K562 (cell line): Measurements from ENCODE around the gene CFAP97D2. TPM values are rescaled to one million over a fixed set of nuclear protein-coding genes. Genes with fewer than 3 reads are reported as not detected.

Source experiments
- BCOR ChIP-seq: fragments of 450-650 bp; IDR thresholded peaks from 2 replicates; pipeline ENCODE4 v1.6.1; 2016
- E2F3 ChIP-seq: fragments of 250-450 bp; sonication (Bioruptor Pico); IDR thresholded peaks from 2 replicates; pipeline ENCODE4 v1.4.0; 2020; ENCODE audit warnings: mild to moderate bottlenecking
- GTF2A2 ChIP-seq: IDR thresholded peaks from 2 replicates; pipeline ENCODE4 v1.6.1; 2016; ENCODE audit warnings: mild to moderate bottlenecking, missing genetic modification characterization, missing compliant biosample characterization
- GTF2F1 ChIP-seq: IDR thresholded peaks from 2 replicates; pipeline ENCODE4 v1.6.1; 2011; ENCODE audit warnings: low read depth, low read length, improper control_type of control experiment
- HNRNPLL ChIP-seq: fragments of 200-400 bp; formaldehyde crosslinking; IDR thresholded peaks from 2 replicates; pipeline ENCODE4 v1.6.1; 2017; ENCODE audit warnings: low read length, low read depth, mild to moderate bottlenecking; ENCODE audit not compliant: poor library complexity, severe bottlenecking
- PHF8 ChIP-seq: fragments of 200-600 bp; sonication (generic); IDR thresholded peaks from 2 replicates; pipeline ENCODE4 v1.6.1; 2012; ENCODE audit warnings: mixed run types, mild to moderate bottlenecking, inconsistent platforms, low read length, moderate library complexity, borderline replicate concordance
- POLR2AphosphoS2 ChIP-seq: IDR thresholded peaks from 2 replicates; pipeline ENCODE4 v1.6.1; 2012; ENCODE audit warnings: low read length, improper control_type of control experiment
- PTBP1 ChIP-seq: fragments of 200-400 bp; formaldehyde crosslinking; IDR thresholded peaks from 2 replicates; pipeline ENCODE4 v1.6.1; 2017; ENCODE audit warnings: low read depth, low read length
- ZFP36 ChIP-seq: fragments of 150-350 bp; IDR thresholded peaks from 2 replicates; pipeline ENCODE4 v1.6.1; 2018; ENCODE audit warnings: low read length, low read depth; ENCODE audit not compliant: partially characterized antibody
- ZFPM2 ChIP-seq: fragments of 250-450 bp; sonication (Bioruptor Pico); IDR thresholded peaks from 2 replicates; pipeline ENCODE4 v1.5.1; 2022; ENCODE audit warnings: mild to moderate bottlenecking
- ZKSCAN8 ChIP-seq: fragments of 200-800 bp; sonication (Bioruptor generic); IDR thresholded peaks from 2 replicates; pipeline ENCODE4 v1.6.1; 2016; ENCODE audit warnings: missing genetic modification characterization, missing compliant biosample characterization
- ZZZ3 ChIP-seq: fragments of 450-650 bp; IDR thresholded peaks from 2 replicates; pipeline ENCODE4 v1.6.1; 2016; ENCODE audit warnings: antibody characterized with exemption, mild to moderate bottlenecking, moderate library complexity
- polyA plus RNA-seq, 8 experiments: library from polyadenylated mRNA; depleted of rRNA in 4 of 8; stranded (reverse) in 5 of 8; unstranded in 3 of 8; fragments of >200 nt; fragmentation: Nextera tagmentation in 2 of 8; fragmentation: Illumina TruSeq in 1 of 8; extraction: Ambion mirVana in 2 of 8; extraction: Trizol in 1 of 8; gene quantifications; 2 replicates each; pipeline versions ENCODE4 v1.2.1 to v1.2.3, GENCODE V29; 2011 to 2014; ENCODE audit warnings: inconsistent platforms in 1 of 8, missing spikeins in 1 of 8
- total RNA-seq, 7 experiments: library from RNA; depleted of rRNA in 6 of 7; stranded (reverse); fragments of >200 nt in 6 of 7; fragmentation: Illumina TruSeq in 2 of 7; extraction: Trizol in 2 of 7; gene quantifications; 2 replicates each; pipeline versions ENCODE4 v1.2.1 to v1.2.3, GENCODE V29; 2011 to 2021; ENCODE audit warnings: low replicate concordance in 1 of 7
- TF ChIP-seq, protein P1 (sequence below): fragments of 450-650 bp; IDR thresholded peaks from 2 replicates; pipeline ENCODE4 v1.6.1; 2016; ENCODE audit warnings: mild to moderate bottlenecking, moderate library complexity
- TF ChIP-seq, protein P2 (sequence below): fragments of 450-650 bp; IDR thresholded peaks from 2 replicates; pipeline ENCODE4 v1.6.1; 2016; ENCODE audit warnings: borderline replicate concordance
- TF ChIP-seq, protein P3 (sequence below): sonication (generic); formaldehyde crosslinking; IDR thresholded peaks from 2 replicates; pipeline ENCODE4 v1.8.0; 2023; ENCODE audit warnings: mild to moderate bottlenecking, missing genetic modification reagents

CFAP97D2 gene
- total and polyA plus RNA-seq, 9 of the 15 experiments (the other 6 are each of a cell fraction or from before 2014, with no cell fraction given) = not detected

DNA sequence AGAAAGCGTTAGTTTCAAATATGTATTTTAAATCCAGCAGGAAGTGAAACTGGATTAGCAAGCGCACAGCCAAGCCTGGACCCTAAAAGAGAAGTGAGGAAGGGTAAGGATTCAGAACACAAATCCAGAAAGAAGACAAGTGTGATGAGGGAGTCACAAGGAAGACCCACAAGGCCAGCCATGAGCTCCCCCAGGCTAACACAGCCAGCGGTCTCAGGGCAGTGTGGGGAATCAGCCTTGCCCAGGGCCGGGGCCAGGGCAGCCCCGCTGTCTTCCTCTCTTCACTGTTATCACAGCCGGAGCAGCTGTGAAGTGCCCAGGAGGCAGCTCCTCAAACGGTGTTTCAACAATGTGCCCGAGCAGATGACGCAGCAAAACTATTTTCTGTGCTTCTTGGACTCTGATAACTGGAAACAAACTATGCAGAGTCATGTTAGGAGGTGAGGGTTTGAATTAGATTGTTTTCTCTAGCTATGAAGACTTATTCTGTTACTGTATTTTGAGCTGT lies 43.5 kb downstream of the CFAP97D2 start (continued):
- TF ChIP-seq, protein P1, sequence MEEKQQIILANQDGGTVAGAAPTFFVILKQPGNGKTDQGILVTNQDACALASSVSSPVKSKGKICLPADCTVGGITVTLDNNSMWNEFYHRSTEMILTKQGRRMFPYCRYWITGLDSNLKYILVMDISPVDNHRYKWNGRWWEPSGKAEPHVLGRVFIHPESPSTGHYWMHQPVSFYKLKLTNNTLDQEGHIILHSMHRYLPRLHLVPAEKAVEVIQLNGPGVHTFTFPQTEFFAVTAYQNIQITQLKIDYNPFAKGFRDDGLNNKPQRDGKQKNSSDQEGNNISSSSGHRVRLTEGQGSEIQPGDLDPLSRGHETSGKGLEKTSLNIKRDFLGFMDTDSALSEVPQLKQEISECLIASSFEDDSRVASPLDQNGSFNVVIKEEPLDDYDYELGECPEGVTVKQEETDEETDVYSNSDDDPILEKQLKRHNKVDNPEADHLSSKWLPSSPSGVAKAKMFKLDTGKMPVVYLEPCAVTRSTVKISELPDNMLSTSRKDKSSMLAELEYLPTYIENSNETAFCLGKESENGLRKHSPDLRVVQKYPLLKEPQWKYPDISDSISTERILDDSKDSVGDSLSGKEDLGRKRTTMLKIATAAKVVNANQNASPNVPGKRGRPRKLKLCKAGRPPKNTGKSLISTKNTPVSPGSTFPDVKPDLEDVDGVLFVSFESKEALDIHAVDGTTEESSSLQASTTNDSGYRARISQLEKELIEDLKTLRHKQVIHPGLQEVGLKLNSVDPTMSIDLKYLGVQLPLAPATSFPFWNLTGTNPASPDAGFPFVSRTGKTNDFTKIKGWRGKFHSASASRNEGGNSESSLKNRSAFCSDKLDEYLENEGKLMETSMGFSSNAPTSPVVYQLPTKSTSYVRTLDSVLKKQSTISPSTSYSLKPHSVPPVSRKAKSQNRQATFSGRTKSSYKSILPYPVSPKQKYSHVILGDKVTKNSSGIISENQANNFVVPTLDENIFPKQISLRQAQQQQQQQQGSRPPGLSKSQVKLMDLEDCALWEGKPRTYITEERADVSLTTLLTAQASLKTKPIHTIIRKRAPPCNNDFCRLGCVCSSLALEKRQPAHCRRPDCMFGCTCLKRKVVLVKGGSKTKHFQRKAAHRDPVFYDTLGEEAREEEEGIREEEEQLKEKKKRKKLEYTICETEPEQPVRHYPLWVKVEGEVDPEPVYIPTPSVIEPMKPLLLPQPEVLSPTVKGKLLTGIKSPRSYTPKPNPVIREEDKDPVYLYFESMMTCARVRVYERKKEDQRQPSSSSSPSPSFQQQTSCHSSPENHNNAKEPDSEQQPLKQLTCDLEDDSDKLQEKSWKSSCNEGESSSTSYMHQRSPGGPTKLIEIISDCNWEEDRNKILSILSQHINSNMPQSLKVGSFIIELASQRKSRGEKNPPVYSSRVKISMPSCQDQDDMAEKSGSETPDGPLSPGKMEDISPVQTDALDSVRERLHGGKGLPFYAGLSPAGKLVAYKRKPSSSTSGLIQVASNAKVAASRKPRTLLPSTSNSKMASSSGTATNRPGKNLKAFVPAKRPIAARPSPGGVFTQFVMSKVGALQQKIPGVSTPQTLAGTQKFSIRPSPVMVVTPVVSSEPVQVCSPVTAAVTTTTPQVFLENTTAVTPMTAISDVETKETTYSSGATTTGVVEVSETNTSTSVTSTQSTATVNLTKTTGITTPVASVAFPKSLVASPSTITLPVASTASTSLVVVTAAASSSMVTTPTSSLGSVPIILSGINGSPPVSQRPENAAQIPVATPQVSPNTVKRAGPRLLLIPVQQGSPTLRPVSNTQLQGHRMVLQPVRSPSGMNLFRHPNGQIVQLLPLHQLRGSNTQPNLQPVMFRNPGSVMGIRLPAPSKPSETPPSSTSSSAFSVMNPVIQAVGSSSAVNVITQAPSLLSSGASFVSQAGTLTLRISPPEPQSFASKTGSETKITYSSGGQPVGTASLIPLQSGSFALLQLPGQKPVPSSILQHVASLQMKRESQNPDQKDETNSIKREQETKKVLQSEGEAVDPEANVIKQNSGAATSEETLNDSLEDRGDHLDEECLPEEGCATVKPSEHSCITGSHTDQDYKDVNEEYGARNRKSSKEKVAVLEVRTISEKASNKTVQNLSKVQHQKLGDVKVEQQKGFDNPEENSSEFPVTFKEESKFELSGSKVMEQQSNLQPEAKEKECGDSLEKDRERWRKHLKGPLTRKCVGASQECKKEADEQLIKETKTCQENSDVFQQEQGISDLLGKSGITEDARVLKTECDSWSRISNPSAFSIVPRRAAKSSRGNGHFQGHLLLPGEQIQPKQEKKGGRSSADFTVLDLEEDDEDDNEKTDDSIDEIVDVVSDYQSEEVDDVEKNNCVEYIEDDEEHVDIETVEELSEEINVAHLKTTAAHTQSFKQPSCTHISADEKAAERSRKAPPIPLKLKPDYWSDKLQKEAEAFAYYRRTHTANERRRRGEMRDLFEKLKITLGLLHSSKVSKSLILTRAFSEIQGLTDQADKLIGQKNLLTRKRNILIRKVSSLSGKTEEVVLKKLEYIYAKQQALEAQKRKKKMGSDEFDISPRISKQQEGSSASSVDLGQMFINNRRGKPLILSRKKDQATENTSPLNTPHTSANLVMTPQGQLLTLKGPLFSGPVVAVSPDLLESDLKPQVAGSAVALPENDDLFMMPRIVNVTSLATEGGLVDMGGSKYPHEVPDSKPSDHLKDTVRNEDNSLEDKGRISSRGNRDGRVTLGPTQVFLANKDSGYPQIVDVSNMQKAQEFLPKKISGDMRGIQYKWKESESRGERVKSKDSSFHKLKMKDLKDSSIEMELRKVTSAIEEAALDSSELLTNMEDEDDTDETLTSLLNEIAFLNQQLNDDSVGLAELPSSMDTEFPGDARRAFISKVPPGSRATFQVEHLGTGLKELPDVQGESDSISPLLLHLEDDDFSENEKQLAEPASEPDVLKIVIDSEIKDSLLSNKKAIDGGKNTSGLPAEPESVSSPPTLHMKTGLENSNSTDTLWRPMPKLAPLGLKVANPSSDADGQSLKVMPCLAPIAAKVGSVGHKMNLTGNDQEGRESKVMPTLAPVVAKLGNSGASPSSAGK = peak; percentile 75
- TF ChIP-seq ZFP36 (no peak), ZZZ3 (no peak), HNRNPLL (no peak), GTF2A2 (tag) (no peak), ZKSCAN8 (CRISPR knock-in tag) (no peak), PTBP1 (no peak), POLR2AphosphoS2 (no peak), ZFPM2 (CRISPR knock-in tag) (no peak), PHF8 (no peak; the same call in 1 of the 2 replicates), GTF2F1 (no peak), E2F3 (no peak), BCOR (0 out of 2 replicates have a peak, but pooled peaks have one; percentile 23)
- TF ChIP-seq, protein P2, sequence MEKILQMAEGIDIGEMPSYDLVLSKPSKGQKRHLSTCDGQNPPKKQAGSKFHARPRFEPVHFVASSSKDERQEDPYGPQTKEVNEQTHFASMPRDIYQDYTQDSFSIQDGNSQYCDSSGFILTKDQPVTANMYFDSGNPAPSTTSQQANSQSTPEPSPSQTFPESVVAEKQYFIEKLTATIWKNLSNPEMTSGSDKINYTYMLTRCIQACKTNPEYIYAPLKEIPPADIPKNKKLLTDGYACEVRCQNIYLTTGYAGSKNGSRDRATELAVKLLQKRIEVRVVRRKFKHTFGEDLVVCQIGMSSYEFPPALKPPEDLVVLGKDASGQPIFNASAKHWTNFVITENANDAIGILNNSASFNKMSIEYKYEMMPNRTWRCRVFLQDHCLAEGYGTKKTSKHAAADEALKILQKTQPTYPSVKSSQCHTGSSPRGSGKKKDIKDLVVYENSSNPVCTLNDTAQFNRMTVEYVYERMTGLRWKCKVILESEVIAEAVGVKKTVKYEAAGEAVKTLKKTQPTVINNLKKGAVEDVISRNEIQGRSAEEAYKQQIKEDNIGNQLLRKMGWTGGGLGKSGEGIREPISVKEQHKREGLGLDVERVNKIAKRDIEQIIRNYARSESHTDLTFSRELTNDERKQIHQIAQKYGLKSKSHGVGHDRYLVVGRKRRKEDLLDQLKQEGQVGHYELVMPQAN = no peak
- TF ChIP-seq, protein P3, sequence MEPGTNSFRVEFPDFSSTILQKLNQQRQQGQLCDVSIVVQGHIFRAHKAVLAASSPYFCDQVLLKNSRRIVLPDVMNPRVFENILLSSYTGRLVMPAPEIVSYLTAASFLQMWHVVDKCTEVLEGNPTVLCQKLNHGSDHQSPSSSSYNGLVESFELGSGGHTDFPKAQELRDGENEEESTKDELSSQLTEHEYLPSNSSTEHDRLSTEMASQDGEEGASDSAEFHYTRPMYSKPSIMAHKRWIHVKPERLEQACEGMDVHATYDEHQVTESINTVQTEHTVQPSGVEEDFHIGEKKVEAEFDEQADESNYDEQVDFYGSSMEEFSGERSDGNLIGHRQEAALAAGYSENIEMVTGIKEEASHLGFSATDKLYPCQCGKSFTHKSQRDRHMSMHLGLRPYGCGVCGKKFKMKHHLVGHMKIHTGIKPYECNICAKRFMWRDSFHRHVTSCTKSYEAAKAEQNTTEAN (CRISPR knock-in tag) = no peak
